HepG2 (cell line): ENCODE results near the gene CCDC142. TPM values are rescaled to one million over a fixed set of nuclear protein-coding genes. Genes with fewer than 3 reads are reported as not detected.

Source experiments
- IKZF5 ChIP-seq: IDR thresholded peaks from 2 replicates; pipeline ENCODE4 v1.6.1; 2018; ENCODE audit warnings: missing genetic modification reagents, mild to moderate bottlenecking, missing compliant biosample characterization
- MED8 ChIP-seq: sonication (generic); formaldehyde crosslinking; IDR thresholded peaks from 2 replicates; pipeline ENCODE4 v1.8.1; 2023; ENCODE audit warnings: mild to moderate bottlenecking, missing genetic modification reagents; ENCODE audit not compliant: insufficient replicate concordance
- MNT ChIP-seq: fragments of 450-650 bp; IDR thresholded peaks from 2 replicates; pipeline ENCODE4 v1.6.1; 2016
- NR2C2 ChIP-seq: sonication (generic); formaldehyde crosslinking; IDR thresholded peaks from 2 replicates; pipeline ENCODE4 v1.4.0; 2020; ENCODE audit warnings: missing genetic modification reagents, mild to moderate bottlenecking, moderate library complexity, borderline replicate concordance
- PHF21A ChIP-seq: sonication (generic); formaldehyde crosslinking; IDR thresholded peaks from 2 replicates; pipeline ENCODE4 v1.5.0; 2020; ENCODE audit warnings: mild to moderate bottlenecking, missing genetic modification reagents
- POLR2G ChIP-seq: fragments of 200-400 bp; formaldehyde crosslinking; IDR thresholded peaks from 2 replicates; pipeline ENCODE4 v1.6.1; 2018; ENCODE audit warnings: mild to moderate bottlenecking, low read depth, low read length, moderate library complexity
- SIN3B ChIP-seq: fragments of 150-350 bp; IDR thresholded peaks from 2 replicates; pipeline ENCODE4 v1.6.1; 2014; ENCODE audit warnings: low read length
- STAT6 ChIP-seq: sonication (generic); formaldehyde crosslinking; IDR thresholded peaks from 2 replicates; pipeline ENCODE4 v1.4.0; 2020; ENCODE audit warnings: missing genetic modification reagents, mild to moderate bottlenecking, borderline replicate concordance
- TOE1 ChIP-seq: sonication (generic); formaldehyde crosslinking; IDR thresholded peaks from 2 replicates; pipeline ENCODE4 v1.4.0; 2020; ENCODE audit warnings: mild to moderate bottlenecking, missing genetic modification reagents
- ZBTB10 ChIP-seq: sonication (generic); formaldehyde crosslinking; IDR thresholded peaks from 2 replicates; pipeline ENCODE4 v1.4.0; 2020; ENCODE audit warnings: missing genetic modification reagents, borderline replicate concordance
- ZMAT3 ChIP-seq: sonication (generic); formaldehyde crosslinking; conservative IDR thresholded peaks from 2 replicates; pipeline ENCODE4 v1.7.0; 2021; ENCODE audit warnings: missing genetic modification reagents
- ZNF264 ChIP-seq: sonication (generic); formaldehyde crosslinking; IDR thresholded peaks from 2 replicates; pipeline ENCODE4 v1.4.0; 2020; ENCODE audit warnings: missing genetic modification reagents
- ZNF354B ChIP-seq: sonication (generic); formaldehyde crosslinking; IDR thresholded peaks from 2 replicates; pipeline ENCODE4 v1.8.0; 2022; ENCODE audit warnings: mild to moderate bottlenecking, missing genetic modification reagents
- ZNF513 ChIP-seq: sonication (generic); formaldehyde crosslinking; conservative IDR thresholded peaks from 2 replicates; pipeline ENCODE4 v1.5.0; 2020; ENCODE audit warnings: missing genetic modification reagents
- ZNF543 ChIP-seq: sonication (generic); formaldehyde crosslinking; IDR thresholded peaks from 2 replicates; pipeline ENCODE4 v1.4.0; 2020; ENCODE audit warnings: mild to moderate bottlenecking, missing genetic modification reagents
- ZNF562 ChIP-seq: sonication (generic); formaldehyde crosslinking; IDR thresholded peaks from 2 replicates; pipeline ENCODE4 v1.8.0; 2022; ENCODE audit warnings: missing genetic modification reagents, borderline replicate concordance
- polyA plus RNA-seq, 8 experiments: library from polyadenylated mRNA; depleted of rRNA in 3 of 8; stranded (reverse) in 7 of 8; unstranded in 1 of 8; fragments of >200 nt; fragmentation: Illumina TruSeq in 4 of 8; extraction: Trizol in 4 of 8; gene quantifications; 2 replicates each; pipeline versions ENCODE4 v1.2.1 to v1.2.3, GENCODE V29; 2011 to 2016; ENCODE audit warnings: low read depth in 4 of 8, missing spikeins in 1 of 8, mixed read lengths in 1 of 8; ENCODE audit not compliant: insufficient read depth in 1 of 8
- total RNA-seq, 5 experiments: library from RNA; depleted of rRNA; stranded (reverse); fragments of >200 nt; fragmentation: Illumina TruSeq; extraction: Trizol; gene quantifications; 2 replicates each; pipeline ENCODE4 v1.2.3, GENCODE V29; 2016; ENCODE audit warnings: low read depth in 1 of 5

Gene CCDC142
- total and polyA plus RNA-seq, 2 of the 13 experiments (the other 11 are each of a cell fraction or from before 2014, with no cell fraction given), result 14.7 to 30.4 TPM

GRCh38 chr2:74512744-74513604, 30.2 kb upstream of the CCDC142 start (continued):
- TF ChIP-seq MNT, result no peak
- TF ChIP-seq NR2C2 (CRISPR knock-in tag), result peak; percentile 81
- no peak for TF ChIP-seq ZNF264 (CRISPR knock-in tag)
- TF ChIP-seq POLR2G, result peak; percentile 67
- TF ChIP-seq ZNF513, result no peak
- 0 out of 2 replicates have a peak, but pooled peaks have one; percentile 39 for TF ChIP-seq TOE1 (CRISPR knock-in tag)
- no peak for TF ChIP-seq SIN3B
- TF ChIP-seq ZNF543, result peak; percentile 46; the same call in 1 of the 2 replicates
- no peak for TF ChIP-seq ZNF354B (CRISPR knock-in tag)
- TF ChIP-seq ZMAT3, result 0 out of 2 replicates have a peak, but pooled peaks have one; percentile 67
- peak; percentile 49; the same call in 1 of the 2 replicates for TF ChIP-seq STAT6
- TF ChIP-seq IKZF5 (CRISPR knock-in tag), result 0 out of 2 replicates have a peak, but pooled peaks have one; percentile 19
- TF ChIP-seq MED8 (CRISPR knock-in tag), result no peak
- TF ChIP-seq ZNF562 (CRISPR knock-in tag), result 0 out of 2 replicates have a peak, but pooled peaks have one; percentile 10
- peak; percentile 37; the same call in 1 of the 2 replicates for TF ChIP-seq PHF21A
- TF ChIP-seq ZBTB10 (CRISPR knock-in tag), result no peak
